Transverse colon (tissue), 4 donors: Measurements from ENCODE around the gene ULK4. TPM values are rescaled to one million over a fixed set of nuclear protein-coding genes. Genes with fewer than 3 reads are reported as not detected.
"Not testable (repeated sequence)": the region's sequence is repeated elsewhere in the genome, so short reads cannot be mapped to it uniquely, and the experiment has no call there.

Source experiments
- DNase-seq: peaks from one replicate; pipeline ENCODE4 v3.0.0-alpha.2; 2019
- H3K27ac ChIP-seq, 4 donors: fragments of 200-600 bp; sonication (generic); 2 replicates each; pipeline ENCODE4 v1.5.1; 2016 to 2018; ENCODE audit warnings: inconsistent platforms in 4 of 4
- H3K27me3 ChIP-seq: fragments of 200-600 bp; sonication (generic); 2 replicates; pipeline ENCODE4 v1.5.1; 2017; ENCODE audit warnings: inconsistent platforms
- H3K36me3 ChIP-seq, 4 donors: fragments of 200-600 bp; sonication (generic); 2 replicates each; pipeline ENCODE4 v1.5.1; 2017 to 2019; ENCODE audit warnings: inconsistent platforms in 4 of 4
- H3K4me1 ChIP-seq, 4 donors: fragments of 200-600 bp; sonication (generic); 2 replicates each; pipeline ENCODE4 v1.5.1; 2017 to 2020; ENCODE audit warnings: inconsistent platforms in 4 of 4
- H3K4me3 ChIP-seq, 4 donors: fragments of 200-600 bp; sonication (generic); 1 replicate in 1 of 4; 2 replicates in 3 of 4; pipeline versions ENCODE4 v1.5.1 to v1.6.1; 2017 to 2019; ENCODE audit warnings: inconsistent platforms in 4 of 4
- H3K9me3 ChIP-seq, 2 donors: fragments of 200-600 bp; sonication (generic); 2 replicates each; pipeline ENCODE4 v1.5.1; 2017 to 2019; ENCODE audit warnings: inconsistent platforms in 2 of 2
- CTCF ChIP-seq, 5 experiments: fragments of 200-600 bp in 3 of 5; fragments of 450-650 bp in 2 of 5; sonication (generic) in 3 of 5; IDR thresholded peaks; 1 replicate in 2 of 5; 2 replicates in 3 of 5; pipeline ENCODE4 v1.5.1; 2016 to 2017; ENCODE audit warnings: antibody characterized with exemption in 5 of 5, inconsistent platforms in 3 of 5, mild to moderate bottlenecking in 2 of 5, moderate library complexity in 1 of 5
- EP300 ChIP-seq: sonication (generic); formaldehyde crosslinking; IDR thresholded peaks from one replicate; pipeline ENCODE4 v1.6.1; 2017; ENCODE audit warnings: antibody characterized with exemption, low read depth
- POLR2A ChIP-seq: fragments of 450-650 bp; IDR thresholded peaks from one replicate; pipeline ENCODE4 v1.6.1; 2016; ENCODE audit warnings: antibody characterized with exemption, mild to moderate bottlenecking, moderate library complexity
- POLR2AphosphoS5 ChIP-seq, 3 donors: sonication (generic); formaldehyde crosslinking; IDR thresholded peaks; one replicate each; pipeline ENCODE4 v1.6.1; 2016; ENCODE audit warnings: antibody characterized with exemption in 3 of 3
- WGBS, 2 donors: methylation state at CpG; one replicate each; pipeline ENCODE4 v1.1.5; 2018; ENCODE audit warnings: low coverage in 1 of 2; 5-methylcytosine and 5-hydroxymethylcytosine counted together
- in situ Hi-C, 4 donors: fragments of 200-750 bp; cut with MboI; loops; one replicate each; pipeline versions ENCODE4 v1.15.0 to v1.15.1; 2017; ENCODE audit warnings: low sequenced_read_pairs in 3 of 4, low pct_ligation_motif_present in 1 of 4, low pct_unique_long_range_greater_than_20kb in 1 of 4
- intact Hi-C: fragments of 100-400 bp; cut with DNase I; formaldehyde crosslinking; loops from one replicate; pipeline ENCODE4 v1.15.1; 2023; ENCODE audit warnings: low total_unique reads
- total RNA-seq, 4 donors: library from RNA; depleted of rRNA; stranded (reverse); fragments of >200 nt; gene quantifications; one replicate each; pipeline ENCODE4 v1.1.0, GENCODE V29; 2016

ULK4 gene
- total RNA-seq, 4 donors from 2014 or later, result 4.1 to 19.2 (median 11.7) TPM

- in situ Hi-C loops (no loop called here), intact Hi-C loops (no loop called here)
- Histone ChIP-seq H3K9me3 (no peaks in the 10 kb centered on the region), H3K27me3 (no peaks in the 10 kb centered on the region), H3K4me3 (no peak overlapping the region), H3K27ac (no peak overlapping the region), H3K36me3 (no peaks in the 10 kb centered on the region), H3K4me1 (peaks cover 0 to 7% (median 2%) of the 10 kb centered on the region in 4 donors)
- no peak for DNase-seq
- WGBS, 2 donors, result 93% methylated on average over 4 of the region's 4 CpGs; no CpG with 5 or more reads in 1 of the 2 donors
- TF ChIP-seq EP300, result no peak
- no peak for TF ChIP-seq CTCF (IDR thresholded peaks at IDR 0.05)
- no peak for TF ChIP-seq POLR2AphosphoS5 (IDR thresholded peaks at IDR 0.05)
- no peak for TF ChIP-seq POLR2A
These were observed 504.7 kb downstream of the ULK4 start for GRCh38 chr3:41457176-41457575.

- Histone ChIP-seq H3K27me3 (no peaks in the 10 kb centered on the region), H3K4me3 (no peak overlapping the region), H3K27ac (no peak overlapping the region), H3K9me3 (no peaks in the 10 kb centered on the region), H3K36me3 (no peaks in the 10 kb centered on the region), H3K4me1 (no peaks in the 10 kb centered on the region)
- 100% methylated on average over 2 of the region's 2 CpGs; no CpG with 5 or more reads in 1 of the 2 donors for WGBS, 2 donors
- in situ Hi-C loops (no loop called here), intact Hi-C loops (no loop called here)
- TF ChIP-seq POLR2A, result no peak
- TF ChIP-seq CTCF (IDR thresholded peaks at IDR 0.05), result no peak
- TF ChIP-seq EP300, result no peak
- no peak for TF ChIP-seq POLR2AphosphoS5 (IDR thresholded peaks at IDR 0.05)
- DNase-seq, result no peak
These were observed 505.7 kb downstream of the ULK4 start for GRCh38 chr3:41456162-41456561.

- H3K27me3 ChIP-seq, result not testable (repeated sequence)
- 97 to 100% methylated on average over 1 of the region's 1 CpG for WGBS, 2 donors
These were observed 508.3 kb downstream of the ULK4 start for GRCh38 chr3:41453618-41454017.

GRCh38 chr3:41450416-41451231 lies 511.3 kb downstream of the ULK4 start:
- in situ Hi-C loops (no loop called here), intact Hi-C loops (no loop called here)
- Histone ChIP-seq H3K9me3 (no peaks in the 10 kb centered on the region), H3K4me3 (no peak overlapping the region), H3K4me1 (peaks cover 0 to 11% (median 5%) of the 10 kb centered on the region in 4 donors), H3K36me3 (no peaks in the 10 kb centered on the region), H3K27ac (no peak overlapping the region), H3K27me3 (no peaks in the 10 kb centered on the region)
- 47 to 55% methylated on average over 3 to 4 of the region's 4 CpGs for WGBS, 2 donors
- DNase-seq, result peak; percentile 12
- peak in 3 of 5 experiments; percentile 9 to 19 (median 19) for TF ChIP-seq CTCF (IDR thresholded peaks at IDR 0.05)
- no peak for TF ChIP-seq POLR2A

More at GRCh38 chr3:41453618-41454017, 508.3 kb downstream of the ULK4 start:
- H3K36me3 ChIP-seq, H3K9me3 ChIP-seq, DNase-seq, intact Hi-C loops, in situ Hi-C loops, H3K27ac ChIP-seq, H3K4me3 ChIP-seq: not testable (repeated sequence)
- H3K4me1 ChIP-seq, result peaks cover 0 to 11% (median 5%) of the 10 kb centered on the region in 4 donors
